ENCODE results near the gene TOM1.

TOM1 gene

GRCh38 chr22:35380537-35381423 is 81.1 kb downstream of the TOM1 start, which contains the start of gene HMOX1:
Gene HMOX1 (plus strand): TSS chr22:35381096. CDS start chr22:35381174, 78 bp downstream.
- no peak; the same call in 1 of the 2 replicates for TF ChIP-seq CTCF (conservative IDR thresholded peaks at IDR 0.05; ENCODE audit: low read length)
- H3K4me3 ChIP-seq (ENCODE audit: low read length) = peak within 1 kb of the TSS; percentile 100
- peak; percentile 94 for DNase-seq (ENCODE audit: low read depth)

- H3K4me3 ChIP-seq (ENCODE audit: low read length) = peak overlapping the region; percentile 100
- no peak for DNase-seq (ENCODE audit: low read depth)
- TF ChIP-seq CTCF (conservative IDR thresholded peaks at IDR 0.05; ENCODE audit: low read length) = no peak
These were observed 81.8 kb downstream of the TOM1 start for GRCh38 chr22:35381424-35382009.

GRCh38 chr22:35383679-35384071 is 84.0 kb downstream of the TOM1 start:
- DNase-seq (ENCODE audit: low read depth) = no peak
- no peak for TF ChIP-seq CTCF (conservative IDR thresholded peaks at IDR 0.05; ENCODE audit: low read length)
- H3K4me3 ChIP-seq (ENCODE audit: low read length) = peak overlapping the region; percentile 100

- TF ChIP-seq CTCF (conservative IDR thresholded peaks at IDR 0.05; ENCODE audit: low read length) = no peak
- no peak for DNase-seq (ENCODE audit: low read depth)
- H3K4me3 ChIP-seq (ENCODE audit: low read length) = peak overlapping the region; percentile 38
These were observed 84.8 kb downstream of the TOM1 start for GRCh38 chr22:35384527-35384926.

- no peak for DNase-seq (ENCODE audit: low read depth)
- peak overlapping the region; percentile 38 for H3K4me3 ChIP-seq (ENCODE audit: low read length)
- TF ChIP-seq CTCF (conservative IDR thresholded peaks at IDR 0.05; ENCODE audit: low read length) = no peak
These were observed 85.4 kb downstream of the TOM1 start for GRCh38 chr22:35384975-35385588.

- no peak for DNase-seq (ENCODE audit: low read depth)
- no peak overlapping the region for H3K4me3 ChIP-seq (ENCODE audit: low read length)
- no peak for TF ChIP-seq CTCF (conservative IDR thresholded peaks at IDR 0.05; ENCODE audit: low read length)
These were observed 87.1 kb downstream of the TOM1 start for GRCh38 chr22:35386670-35387288.
